AG09319 (cell line): ENCODE data around the gene PINLYP.
"Not testable (repeated sequence)": the region's sequence is repeated elsewhere in the genome, so short reads cannot be mapped to it uniquely, and the experiment has no call there.

Source experiments
- DNase-seq: peaks from one replicate; pipeline ENCODE4 v3.0.0-alpha.2; 2010; ENCODE audit warnings: low read depth; ENCODE audit errors: extremely low read depth
- CTCF ChIP-seq: IDR thresholded peaks from 2 replicates; pipeline ENCODE4 v1.5.1; 2011; ENCODE audit warnings: low read depth, mild to moderate bottlenecking, inconsistent platforms, low read length, moderate library complexity

PINLYP gene

GRCh38 chr19:43544077-43544476 is 31.5 kb upstream of the PINLYP start:
- no peak for TF ChIP-seq CTCF
- no peak for DNase-seq

GRCh38 chr19:43545276-43545675 is 30.3 kb upstream of the PINLYP start:
- no peak for DNase-seq
- TF ChIP-seq CTCF: no peak

DNA sequence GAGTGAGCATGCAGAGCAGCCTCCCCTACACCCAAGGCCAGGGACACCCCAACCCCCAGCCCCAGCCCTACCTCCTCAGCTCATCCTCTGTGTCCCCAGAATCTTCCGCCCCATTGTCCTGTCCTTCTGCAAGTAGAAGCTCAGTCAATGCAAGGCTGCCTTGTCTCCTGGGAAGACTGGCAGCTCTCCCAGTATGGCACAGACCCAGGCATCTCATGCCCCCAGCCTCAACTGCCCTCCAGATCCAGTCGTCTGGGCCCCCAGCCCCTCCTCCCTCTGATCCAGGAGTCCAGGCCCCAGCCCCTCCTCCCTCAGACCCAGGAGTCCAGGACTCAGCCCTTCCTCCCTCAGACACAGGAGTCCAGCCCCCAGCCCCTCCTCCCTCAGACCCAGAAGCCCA is 29.6 kb upstream of the PINLYP start:
- no peak for TF ChIP-seq CTCF
- no peak for DNase-seq

DNA sequence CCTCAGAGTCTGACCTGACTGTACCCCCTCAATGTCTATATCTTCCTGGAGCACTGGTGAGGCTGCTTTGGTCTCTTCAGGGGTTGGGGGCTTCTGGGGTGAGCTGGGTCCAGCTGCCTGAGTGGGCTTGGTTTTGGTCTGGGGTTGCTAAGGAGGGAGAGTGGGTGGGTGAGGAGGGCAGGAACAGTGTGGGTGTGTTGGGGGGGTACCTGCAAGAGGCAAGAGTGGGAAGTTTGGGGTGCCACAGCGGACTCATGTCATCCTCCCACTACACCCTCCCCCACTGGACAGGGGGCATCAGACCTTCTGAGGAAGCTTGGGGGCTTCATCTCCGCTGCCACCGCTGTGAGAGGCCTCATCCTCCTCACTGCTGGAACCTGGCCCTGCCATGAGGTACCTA is 29.0 kb upstream of the PINLYP start:
- no peak for TF ChIP-seq CTCF

GRCh38 chr19:43547926-43548325 is 27.7 kb upstream of the PINLYP start:
- DNase-seq: not testable (repeated sequence)

More for the DNA sequence above, 29.0 kb upstream of the PINLYP start:
- no peak for DNase-seq

DNA sequence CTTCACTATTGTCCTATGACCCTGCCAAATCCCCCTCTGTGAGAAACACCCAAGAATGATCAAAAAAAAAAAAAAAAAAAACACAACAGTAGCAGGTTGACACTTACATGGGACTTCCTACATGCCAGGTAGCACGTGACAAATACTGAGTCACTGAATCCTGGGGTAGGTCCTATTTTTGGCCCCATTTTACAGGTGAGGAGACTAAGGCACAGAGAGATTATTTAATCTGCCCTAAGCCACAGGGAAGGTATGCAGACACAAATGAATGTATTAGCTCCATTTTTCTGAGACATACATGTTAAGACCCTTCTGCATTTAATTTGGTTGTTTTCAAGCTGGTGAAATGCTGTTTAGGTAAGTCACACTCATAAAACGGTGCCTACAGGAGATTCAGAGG is 26.9 kb upstream of the PINLYP start:
- no peak for TF ChIP-seq CTCF
- no peak for DNase-seq

- no peak for DNase-seq
- no peak for TF ChIP-seq CTCF
Measured at GRCh38 chr19:43551399-43552197, 24.0 kb upstream of the PINLYP start.

- no peak for DNase-seq
- no peak for TF ChIP-seq CTCF
Measured at GRCh38 chr19:43552198-43552450, 23.5 kb upstream of the PINLYP start.
